Osteoblast (primary cell): Measurements from ENCODE around the gene CPN1. TPM values are rescaled to one million over a fixed set of nuclear protein-coding genes. Genes with fewer than 3 reads are reported as not detected.
"Not testable (repeated sequence)": the region's sequence is repeated elsewhere in the genome, so short reads cannot be mapped to it uniquely, and the experiment has no call there.

ENCODE experiments used
- DNase-seq: peaks from one replicate; pipeline ENCODE4 v3.0.0; 2011; ENCODE audit warnings: low spot score, mixed read lengths; ENCODE audit not compliant: insufficient read length; ENCODE audit errors: missing footprints
- H2AFZ ChIP-seq: 2 replicates; pipeline ENCODE4 v1.6.0; 2011; ENCODE audit warnings: mild to moderate bottlenecking, low read length
- H3K27ac ChIP-seq: 2 replicates; pipeline ENCODE4 v1.5.1; 2011; ENCODE audit warnings: mild to moderate bottlenecking, low read depth, low read length, moderate library complexity
- H3K27me3 ChIP-seq: 2 replicates; pipeline ENCODE4 v1.6.0; 2012; ENCODE audit warnings: mild to moderate bottlenecking, control low read depth, inconsistent platforms, low read length, moderate library complexity; ENCODE audit not compliant: insufficient read depth
- H3K36me3 ChIP-seq: 2 replicates; pipeline ENCODE4 v1.5.1; 2011; ENCODE audit warnings: mild to moderate bottlenecking, low read length, control low read depth, moderate library complexity; ENCODE audit not compliant: insufficient read depth
- H3K4me1 ChIP-seq: 2 replicates; pipeline ENCODE4 v1.5.1; 2011; ENCODE audit warnings: mild to moderate bottlenecking, low read length, control low read depth, moderate library complexity; ENCODE audit not compliant: insufficient read depth
- H3K4me2 ChIP-seq: 2 replicates; pipeline ENCODE4 v1.6.0; 2011; ENCODE audit warnings: mild to moderate bottlenecking, low read length; ENCODE audit not compliant: insufficient read depth
- H3K4me3 ChIP-seq: fragments of 200-600 bp; sonication (generic); 3 replicates; pipeline ENCODE4 v1.5.1; 2012; ENCODE audit warnings: mild to moderate bottlenecking, low read length, inconsistent platforms; ENCODE audit not compliant: insufficient read depth
- H3K79me2 ChIP-seq: 2 replicates; pipeline ENCODE4 v1.6.0; 2012; ENCODE audit warnings: mild to moderate bottlenecking, low read length, control low read depth, inconsistent platforms; ENCODE audit not compliant: insufficient read depth
- H3K9me3 ChIP-seq: 2 replicates; pipeline ENCODE4 v1.5.1; 2011; ENCODE audit warnings: low read depth, low read length, control low read depth
- H4K20me1 ChIP-seq: 2 replicates; pipeline ENCODE4 v1.6.0; 2012; ENCODE audit warnings: mild to moderate bottlenecking, low read length, control low read depth; ENCODE audit not compliant: insufficient read depth
- CTCF ChIP-seq: IDR thresholded peaks from 2 replicates; pipeline ENCODE4 v1.5.1; 2011; ENCODE audit warnings: mild to moderate bottlenecking, low read depth, low read length, moderate library complexity; ENCODE audit errors: extremely low read depth
- total RNA-seq: library from RNA; depleted of rRNA; stranded (reverse); fragments of >200 nt; gene quantifications from 2 replicates; pipeline ENCODE4 v1.2.3, GENCODE V29; 2012

The CPN1 gene
- not detected in 2 replicates for total RNA-seq

GRCh38 chr10:100081075-100082001, at the start of gene CPN1:
Gene CPN1, minus strand, starts transcription at chr10:100081869. Its CDS starts 244 bp downstream, at chr10:100081625.
- Histone ChIP-seq H3K4me2 (no peak within 1 kb of the TSS), H3K4me1 (no peaks in the 10 kb centered on the region), H3K9me3 (no peaks in the 10 kb centered on the region), H3K79me2 (no peaks in the 10 kb centered on the region), H2AFZ (no peak within 1 kb of the TSS), H3K36me3 (no peaks in the 10 kb centered on the region), H3K27ac (no peak within 1 kb of the TSS), H4K20me1 (no peaks in the 10 kb centered on the region), H3K27me3 (peaks cover 28% of the 10 kb centered on the region), H3K4me3 (no peak within 1 kb of the TSS)
- TF ChIP-seq CTCF, result no peak
- no peak for DNase-seq

- H3K4me1 ChIP-seq, result no peaks in the 10 kb centered on the region
- H4K20me1 ChIP-seq, result no peaks in the 10 kb centered on the region
- no peaks in the 10 kb centered on the region for H3K36me3 ChIP-seq
- TF ChIP-seq CTCF, result no peak
- no peak overlapping the region for H3K4me3 ChIP-seq
- no peak overlapping the region for H3K4me2 ChIP-seq
- H2AFZ ChIP-seq, result no peak overlapping the region
- H3K27me3 ChIP-seq, result peaks cover 6% of the 10 kb centered on the region
- no peaks in the 10 kb centered on the region for H3K9me3 ChIP-seq
- DNase-seq, result no peak
- H3K27ac ChIP-seq, result no peak overlapping the region
- H3K79me2 ChIP-seq, result no peaks in the 10 kb centered on the region
Observed at GRCh38 chr10:100130831-100131230, 49.2 kb upstream of the CPN1 start.

- no peaks in the 10 kb centered on the region for H3K36me3 ChIP-seq
- no peak for DNase-seq
- TF ChIP-seq CTCF, result no peak
Observed at GRCh38 chr10:100129424-100129823, 47.8 kb upstream of the CPN1 start.

GRCh38 chr10:100128951-100129350, 47.3 kb upstream of the CPN1 start:
- H3K4me1 ChIP-seq, result no peaks in the 10 kb centered on the region
- H3K36me3 ChIP-seq, result no peaks in the 10 kb centered on the region
- peaks cover 6% of the 10 kb centered on the region for H3K27me3 ChIP-seq
- H3K4me3 ChIP-seq, result no peak overlapping the region
- H3K9me3 ChIP-seq, result no peaks in the 10 kb centered on the region
- no peak overlapping the region for H2AFZ ChIP-seq
- TF ChIP-seq CTCF, result no peak
- DNase-seq, result no peak
- H3K27ac ChIP-seq, result no peak overlapping the region
- no peak overlapping the region for H3K4me2 ChIP-seq
- H4K20me1 ChIP-seq, result no peaks in the 10 kb centered on the region
- H3K79me2 ChIP-seq, result no peaks in the 10 kb centered on the region

More at GRCh38 chr10:100129424-100129823, 47.8 kb upstream of the CPN1 start:
- Histone ChIP-seq H2AFZ (no peak overlapping the region), H3K27me3 (peaks cover 6% of the 10 kb centered on the region), H3K4me1 (no peaks in the 10 kb centered on the region), H3K9me3 (no peaks in the 10 kb centered on the region), H3K4me2 (no peak overlapping the region), H3K27ac (no peak overlapping the region), H4K20me1 (no peaks in the 10 kb centered on the region), H3K79me2 (no peaks in the 10 kb centered on the region), H3K4me3 (no peak overlapping the region)

GRCh38 chr10:100125335-100125734, 43.7 kb upstream of the CPN1 start:
- H3K4me3 ChIP-seq, H3K9me3 ChIP-seq, H3K27ac ChIP-seq, H2AFZ ChIP-seq, DNase-seq, H3K36me3 ChIP-seq, H3K4me1 ChIP-seq, H3K79me2 ChIP-seq, H3K4me2 ChIP-seq, H3K27me3 ChIP-seq, H4K20me1 ChIP-seq: not testable (repeated sequence)
